Breast epithelium (tissue), 4 donors: ENCODE results near the gene POMP. TPM values are rescaled to one million over a fixed set of nuclear protein-coding genes. Genes with fewer than 3 reads are reported as not detected.

Experiments
- DNase-seq, 2 donors: peaks; one replicate each; pipeline ENCODE4 v3.0.0-alpha.2; 2019; ENCODE audit warnings: low spot score in 2 of 2
- H3K27ac ChIP-seq, 2 donors: fragments of 200-600 bp; sonication (generic) in 1 of 2; one replicate each; pipeline ENCODE4 v1.5.1; 2016 to 2019; ENCODE audit warnings: mild to moderate bottlenecking in 1 of 2
- H3K27me3 ChIP-seq, 2 donors: fragments of 200-600 bp; sonication (generic) in 1 of 2; one replicate each; pipeline versions ENCODE4 v1.5.1 to v1.6.0; 2017 to 2019; ENCODE audit warnings: control low read depth in 1 of 2, mild to moderate bottlenecking in 1 of 2
- H3K36me3 ChIP-seq: fragments of 200-600 bp; one replicate; pipeline ENCODE4 v1.5.1; 2019
- H3K4me1 ChIP-seq, 2 donors: fragments of 200-600 bp; sonication (generic); one replicate each; pipeline ENCODE4 v1.5.1; 2016 to 2019; ENCODE audit warnings: control low read depth in 1 of 2
- H3K4me3 ChIP-seq, 3 donors: fragments of 200-600 bp; sonication (generic); 1 replicate in 2 of 3; 2 replicates in 1 of 3; pipeline ENCODE4 v1.5.1; 2016 to 2019; ENCODE audit warnings: mild to moderate bottlenecking in 3 of 3, moderate library complexity in 2 of 3
- H3K9me3 ChIP-seq, 2 donors: fragments of 200-600 bp; sonication (generic) in 1 of 2; one replicate each; pipeline ENCODE4 v1.5.1; 2016 to 2019; ENCODE audit warnings: control low read depth in 1 of 2
- CTCF ChIP-seq, 3 donors: fragments of 450-650 bp; IDR thresholded peaks; one replicate each; pipeline ENCODE4 v1.5.1; 2016 to 2017; ENCODE audit warnings: antibody characterized with exemption in 3 of 3, mild to moderate bottlenecking in 3 of 3, moderate library complexity in 3 of 3
- POLR2A ChIP-seq: fragments of 450-650 bp; IDR thresholded peaks from one replicate; pipeline ENCODE4 v1.6.1; 2016; ENCODE audit warnings: antibody characterized with exemption, mild to moderate bottlenecking, moderate library complexity
- POLR2AphosphoS5 ChIP-seq, 3 donors: sonication (generic); formaldehyde crosslinking; IDR thresholded peaks; one replicate each; pipeline ENCODE4 v1.6.1; 2017; ENCODE audit warnings: antibody characterized with exemption in 3 of 3
- intact Hi-C: fragments of 100-400 bp; cut with DNase I; formaldehyde crosslinking; loops from one replicate; pipeline ENCODE4 v1.15.1; 2023; ENCODE audit warnings: low total_unique reads
- total RNA-seq, 3 donors: library from RNA; depleted of rRNA; stranded (reverse); fragments of >200 nt; gene quantifications; one replicate each; pipeline ENCODE4 v1.1.0, GENCODE V29; 2016

POMP gene
- total RNA-seq, 3 donors from 2014 or later: 47.3 to 72.5 (median 65.5) TPM

- H3K9me3 ChIP-seq: no peaks in the 10 kb centered on the region
- no peaks in the 10 kb centered on the region for H3K27me3 ChIP-seq
- no peak overlapping the region for H3K4me3 ChIP-seq
- no peak for TF ChIP-seq CTCF (IDR thresholded peaks at IDR 0.05)
- TF ChIP-seq POLR2A: no peak
- no peak for TF ChIP-seq POLR2AphosphoS5 (IDR thresholded peaks at IDR 0.05)
- intact Hi-C loops: loop anchor here (10.0 kb wide), 1 partner anchor 87 kb away; no protein-coding TSS in a partner anchor
- no peaks in the 10 kb centered on the region for H3K36me3 ChIP-seq
- H3K27ac ChIP-seq: peak overlapping the region in 1 of 2 donors; percentile 25
- peak in 1 of 2 donors; percentile 37 for DNase-seq
- H3K4me1 ChIP-seq: no peaks in the 10 kb centered on the region
These were observed 36.6 kb upstream of the POMP start for GRCh38 chr13:28622286-28622685.

- Histone ChIP-seq H3K4me1 (no peaks in the 10 kb centered on the region), H3K36me3 (no peaks in the 10 kb centered on the region), H3K27ac (no peak overlapping the region), H3K9me3 (no peaks in the 10 kb centered on the region), H3K4me3 (no peak overlapping the region), H3K27me3 (no peaks in the 10 kb centered on the region)
- TF ChIP-seq POLR2AphosphoS5 (IDR thresholded peaks at IDR 0.05): no peak
- TF ChIP-seq CTCF (IDR thresholded peaks at IDR 0.05): no peak
- TF ChIP-seq POLR2A: no peak
- no peak for DNase-seq
- intact Hi-C loops: loop anchor here (10.0 kb wide), 1 partner anchor 89 kb away; no protein-coding TSS in a partner anchor
These were observed 34.9 kb upstream of the POMP start for GRCh38 chr13:28623782-28624706.

GRCh38 chr13:28624707-28625432, 34.1 kb upstream of the POMP start:
- DNase-seq: no peak
- Histone ChIP-seq H3K27ac (no peak overlapping the region), H3K4me1 (no peaks in the 10 kb centered on the region), H3K36me3 (no peaks in the 10 kb centered on the region), H3K27me3 (no peaks in the 10 kb centered on the region), H3K4me3 (no peak overlapping the region), H3K9me3 (no peaks in the 10 kb centered on the region)
- intact Hi-C loops: loop anchor here (10.0 kb wide), 1 partner anchor 90 kb away; no protein-coding TSS in a partner anchor
- TF ChIP-seq POLR2AphosphoS5 (IDR thresholded peaks at IDR 0.05) (no peak), CTCF (IDR thresholded peaks at IDR 0.05) (no peak), POLR2A (no peak)

GRCh38 chr13:28626266-28626665, 32.7 kb upstream of the POMP start:
- intact Hi-C loops: loop anchor here (10.0 kb wide), 1 partner anchor 91 kb away; no protein-coding TSS in a partner anchor
- H3K27ac ChIP-seq: no peak overlapping the region
- H3K27me3 ChIP-seq: no peaks in the 10 kb centered on the region
- H3K4me3 ChIP-seq: no peak overlapping the region
- no peaks in the 10 kb centered on the region for H3K36me3 ChIP-seq
- no peaks in the 10 kb centered on the region for H3K4me1 ChIP-seq
- no peak for TF ChIP-seq CTCF (IDR thresholded peaks at IDR 0.05)
- H3K9me3 ChIP-seq: no peaks in the 10 kb centered on the region
- no peak for DNase-seq
